Measurements from ENCODE around the gene STK26. TPM values are rescaled to one million over a fixed set of nuclear protein-coding genes. Genes with fewer than 3 reads are reported as not detected.
"Not testable (repeated sequence)": the region's sequence is repeated elsewhere in the genome, so short reads cannot be mapped to it uniquely, and the experiment has no call there.

The STK26 gene
- total RNA-seq, 1 donor from 2014 or later = 0.33 TPM

DNA sequence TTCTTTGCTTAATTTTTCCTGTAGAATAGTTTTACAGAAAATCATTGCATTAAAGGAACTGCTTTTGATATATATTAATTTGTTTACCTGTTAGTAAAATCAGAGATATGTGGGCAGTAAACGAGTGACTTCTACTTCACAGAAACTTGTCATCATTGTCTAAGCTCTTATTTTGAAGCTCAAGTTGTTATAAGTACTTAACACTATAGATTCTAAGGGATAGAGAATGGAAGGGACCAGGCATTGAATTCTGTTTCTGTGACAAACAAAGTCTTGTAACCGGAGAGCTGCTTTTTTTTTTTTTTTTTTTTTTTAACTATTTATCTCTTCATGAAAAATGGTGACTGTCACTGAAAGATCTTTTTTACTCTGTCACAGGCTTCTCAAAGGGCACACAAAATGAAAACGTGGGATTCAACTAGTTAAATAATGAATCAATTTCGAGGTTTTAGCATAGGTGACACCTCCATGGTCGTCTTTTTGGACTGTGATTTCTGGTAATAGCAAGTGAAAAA lies 14.4 kb downstream of the STK26 start:
- no peak for DNase-seq (ENCODE audit: low read depth, low spot score)

DNA sequence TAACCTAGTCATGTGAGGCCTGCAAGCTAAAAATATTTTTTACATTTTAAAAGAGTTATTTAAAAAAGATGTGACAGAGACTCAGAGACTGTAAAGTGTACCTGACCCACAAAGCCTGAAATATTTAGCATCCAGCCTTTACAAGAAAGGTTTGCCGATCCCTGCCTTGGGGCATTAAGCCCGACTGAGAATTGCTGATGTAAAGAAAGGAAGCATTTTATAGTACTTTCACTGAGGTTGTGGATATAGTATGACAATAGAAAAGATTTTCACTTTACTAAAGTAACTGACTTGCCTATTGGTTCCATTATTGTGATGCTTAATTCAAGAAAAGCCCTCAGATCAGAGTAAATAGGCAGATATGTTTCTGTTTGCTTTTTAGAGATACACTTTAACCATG lies 17.0 kb downstream of the STK26 start:
- DNase-seq (ENCODE audit: low read depth, low spot score) = no peak

DNA sequence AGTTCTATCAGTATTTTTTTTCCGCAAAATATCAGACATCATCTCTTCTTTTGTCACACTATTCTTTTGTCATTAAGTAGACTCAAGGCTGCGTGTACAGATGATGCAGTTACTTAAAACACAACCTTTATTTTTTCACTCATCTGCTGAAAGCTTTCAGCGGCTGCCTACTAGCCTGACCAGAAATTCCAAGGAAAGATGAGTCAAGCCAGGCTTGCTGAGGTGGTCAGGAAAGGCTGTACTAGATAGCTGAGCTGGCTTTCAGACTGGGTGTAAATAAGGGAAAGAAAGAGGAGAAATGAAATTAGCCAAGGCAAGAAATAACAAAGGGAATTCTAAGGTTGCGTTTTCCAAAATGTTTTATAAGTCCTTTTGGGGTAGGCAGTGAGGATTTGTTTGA lies 17.9 kb downstream of the STK26 start:
- DNase-seq (ENCODE audit: low read depth, low spot score) = no peak

DNA sequence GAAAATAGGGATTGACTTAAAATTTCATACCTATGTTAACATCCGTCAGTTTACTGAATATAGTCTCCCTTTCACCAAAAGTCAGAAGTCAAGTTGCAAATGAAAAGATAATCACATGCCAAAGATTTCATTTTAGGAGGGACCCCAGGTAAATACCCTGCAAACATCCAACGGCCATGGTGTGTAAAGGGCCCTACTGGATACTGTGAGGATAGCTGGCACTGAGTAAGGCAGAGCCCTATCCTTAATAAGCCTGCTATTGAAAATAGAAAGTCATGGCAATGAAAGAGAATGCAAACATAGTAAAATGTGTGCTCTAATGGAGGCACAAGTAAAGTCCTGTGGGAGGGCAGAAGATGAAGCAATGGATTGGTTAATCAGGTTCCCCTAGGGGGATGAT lies 20.9 kb downstream of the STK26 start:
- DNase-seq (ENCODE audit: low read depth, low spot score) = no peak

DNA sequence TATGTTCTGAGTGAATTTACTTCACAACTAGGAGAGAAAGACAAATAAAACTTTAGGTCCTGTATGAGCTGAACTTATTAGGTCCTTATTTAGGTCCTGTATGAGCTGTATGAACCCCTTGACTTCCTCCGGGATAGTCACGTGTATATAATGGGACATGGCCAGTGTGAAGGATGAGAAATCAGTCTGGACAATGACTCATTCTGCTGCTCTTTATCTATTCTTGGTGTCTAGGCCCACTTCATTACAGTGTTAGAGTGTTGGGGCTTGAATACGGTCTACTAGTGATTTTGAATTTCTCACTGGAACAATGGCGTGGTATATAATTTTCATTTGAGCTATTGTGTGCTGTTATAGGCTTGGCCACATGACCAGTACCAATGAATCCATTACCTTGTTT lies 21.9 kb downstream of the STK26 start:
- DNase-seq (ENCODE audit: low read depth, low spot score) = no peak

DNA sequence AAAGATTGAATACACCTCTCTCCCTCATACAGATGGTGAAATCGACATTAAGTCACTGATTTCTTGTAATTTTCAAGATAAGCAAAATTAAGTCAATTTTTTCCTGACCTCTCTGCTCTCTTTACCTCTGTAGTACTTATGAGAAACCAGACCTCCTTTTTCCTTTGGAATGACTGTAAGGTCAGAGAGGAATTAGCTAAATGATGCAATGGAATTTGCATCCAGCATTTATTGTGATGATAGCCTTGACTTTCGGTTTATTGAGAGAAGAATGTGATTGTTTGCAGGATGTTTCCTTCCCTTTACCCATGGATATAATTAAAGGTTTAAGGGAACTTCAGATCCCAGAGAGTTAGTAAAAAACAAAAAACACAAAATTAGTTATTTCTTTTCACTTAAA lies 22.4 kb downstream of the STK26 start:
- no peak for DNase-seq (ENCODE audit: low read depth, low spot score)

DNA sequence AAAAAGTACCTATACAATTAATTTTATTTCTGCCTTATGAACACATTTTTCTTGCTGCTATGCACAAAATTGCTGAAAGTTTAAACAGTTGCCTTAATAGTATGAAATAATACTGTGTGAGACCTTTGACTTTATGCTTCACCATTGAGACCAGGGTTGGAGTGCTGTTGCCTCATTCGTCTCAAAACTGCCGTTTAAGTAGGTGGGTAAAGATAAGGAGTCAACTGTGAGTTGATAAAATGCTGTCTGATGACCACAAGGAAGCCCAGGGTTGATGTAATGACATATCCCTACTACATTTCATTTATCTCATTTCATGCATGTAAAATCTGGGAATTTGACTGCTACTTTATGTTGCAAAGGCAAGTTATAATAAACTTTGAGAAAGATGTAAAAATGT lies 23.4 kb downstream of the STK26 start:
- DNase-seq (ENCODE audit: low read depth, low spot score) = no peak

DNA sequence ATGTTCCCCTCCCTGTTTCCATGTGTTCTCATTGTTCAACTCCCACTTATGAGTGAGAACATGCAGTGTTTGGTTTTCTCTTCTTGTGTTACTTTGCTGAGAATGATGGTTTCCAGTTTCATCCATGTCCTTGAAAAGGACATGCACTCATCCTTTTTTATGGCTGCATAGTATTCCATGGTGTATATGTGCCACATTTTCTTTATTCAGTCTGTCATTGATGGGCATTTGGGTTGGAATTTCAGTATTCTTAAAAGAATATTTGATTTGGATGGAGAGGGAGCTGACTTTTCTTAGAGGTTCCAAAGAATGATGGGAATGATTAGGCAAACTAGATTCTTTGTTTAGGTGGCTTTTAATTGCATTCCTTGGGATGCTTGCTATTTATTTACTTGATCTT lies 28.7 kb downstream of the STK26 start:
- DNase-seq (ENCODE audit: low read depth, low spot score) = not testable (repeated sequence)

DNA sequence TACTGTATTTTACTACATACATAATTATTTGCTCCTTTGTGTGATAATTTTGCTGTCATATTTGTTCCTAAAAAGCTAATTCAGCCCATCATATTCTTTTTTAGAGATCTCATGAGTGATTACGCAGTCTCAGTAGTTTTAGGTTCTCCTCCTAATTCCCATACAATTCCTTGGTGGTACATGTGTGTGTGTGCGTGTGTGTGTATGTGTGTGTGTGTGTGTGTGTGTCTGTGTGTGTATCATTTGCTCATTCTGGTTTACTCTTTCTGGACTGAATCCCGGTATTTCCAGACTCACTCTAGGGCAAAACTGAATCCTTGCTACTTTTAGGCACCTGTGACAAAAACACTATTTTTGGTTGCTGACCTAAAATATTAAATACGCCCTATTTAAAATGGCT lies 34.9 kb downstream of the STK26 start:
- no peak for DNase-seq (ENCODE audit: low read depth, low spot score)

DNA sequence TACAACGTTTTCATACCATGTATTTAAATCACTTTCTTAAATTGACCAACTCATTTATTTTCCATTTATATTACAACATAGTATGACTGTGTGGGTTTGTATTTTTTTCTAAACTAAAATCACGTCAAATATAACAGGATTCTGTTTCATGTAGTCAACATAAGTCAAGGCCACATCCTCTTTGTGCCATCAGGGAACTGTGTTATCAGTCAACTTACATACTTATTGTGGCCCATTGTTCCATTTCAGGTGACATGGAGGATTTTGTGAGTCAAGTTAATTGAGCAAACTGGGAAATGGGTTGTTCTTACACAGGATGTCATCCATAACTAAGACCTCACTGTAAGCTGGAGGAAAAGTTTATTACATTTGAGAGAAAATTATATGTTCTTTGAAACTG lies 35.9 kb downstream of the STK26 start:
- DNase-seq (ENCODE audit: low read depth, low spot score) = no peak

DNA sequence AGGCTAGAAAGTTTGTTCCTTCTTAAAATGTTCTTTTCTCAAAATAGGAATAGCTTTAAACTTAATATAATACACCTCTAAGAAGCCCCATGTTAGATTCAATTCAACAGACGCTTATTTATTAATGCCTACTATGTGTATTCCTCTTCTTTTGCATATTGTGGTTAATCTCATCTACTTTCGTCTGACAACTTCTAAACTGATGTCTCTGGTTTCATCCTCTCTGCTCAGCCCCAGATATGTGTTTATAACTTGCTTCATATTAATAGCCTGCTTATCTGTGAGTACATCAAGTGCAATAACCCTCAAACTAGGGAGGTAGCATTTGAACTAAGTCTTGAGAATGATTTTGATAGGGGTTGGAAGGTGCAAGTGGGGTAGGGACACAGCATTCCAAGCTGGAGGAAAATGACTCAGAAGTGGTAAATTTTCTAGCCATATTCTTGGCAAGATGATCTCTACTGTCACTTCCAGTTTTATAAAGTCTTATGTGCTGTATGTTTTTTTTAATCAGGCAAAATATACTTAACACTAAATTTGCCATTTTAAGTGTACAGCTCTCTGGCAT lies 37.0 kb downstream of the STK26 start:
- DNase-seq (ENCODE audit: low read depth, low spot score) = no peak

DNA sequence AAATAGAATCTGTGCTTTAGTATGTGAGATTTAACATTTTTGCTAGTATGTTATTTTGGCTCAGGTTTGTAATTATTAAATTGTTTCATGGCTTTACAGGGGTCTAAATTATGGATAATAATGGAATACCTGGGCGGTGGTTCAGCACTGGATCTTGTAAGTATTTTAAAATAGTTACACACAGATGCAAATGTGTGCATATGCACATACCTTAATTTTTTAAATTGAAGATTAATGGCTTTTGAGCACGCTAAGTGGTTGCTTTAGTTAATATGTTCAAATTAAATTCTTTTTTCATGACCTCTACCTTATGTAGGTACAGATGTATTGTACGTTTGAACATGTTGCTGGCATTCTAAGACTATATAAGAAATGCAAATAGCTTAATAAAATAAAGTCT lies 40.2 kb downstream of the STK26 start:
- DNase-seq (ENCODE audit: low read depth, low spot score) = no peak

DNA sequence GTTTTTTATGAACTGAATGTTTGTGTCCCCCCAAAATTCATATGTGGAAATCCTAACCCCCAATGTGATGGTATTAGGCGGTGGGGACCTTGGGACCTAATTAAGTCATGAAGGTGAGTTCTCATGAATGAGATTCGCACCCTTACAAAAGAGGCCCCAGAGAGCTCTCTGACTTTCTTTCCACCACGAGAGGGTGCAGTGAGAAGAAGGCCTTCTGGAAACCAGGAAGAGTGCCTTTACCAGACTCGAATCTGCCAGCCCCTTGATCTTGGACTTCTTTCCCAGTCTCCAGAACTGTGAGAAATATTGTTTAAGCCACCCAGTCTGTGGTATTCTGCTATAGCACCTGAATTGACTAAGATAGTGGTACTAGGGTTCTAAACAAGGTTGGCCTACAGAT lies 40.8 kb downstream of the STK26 start:
- no peak for DNase-seq (ENCODE audit: low read depth, low spot score)

DNA sequence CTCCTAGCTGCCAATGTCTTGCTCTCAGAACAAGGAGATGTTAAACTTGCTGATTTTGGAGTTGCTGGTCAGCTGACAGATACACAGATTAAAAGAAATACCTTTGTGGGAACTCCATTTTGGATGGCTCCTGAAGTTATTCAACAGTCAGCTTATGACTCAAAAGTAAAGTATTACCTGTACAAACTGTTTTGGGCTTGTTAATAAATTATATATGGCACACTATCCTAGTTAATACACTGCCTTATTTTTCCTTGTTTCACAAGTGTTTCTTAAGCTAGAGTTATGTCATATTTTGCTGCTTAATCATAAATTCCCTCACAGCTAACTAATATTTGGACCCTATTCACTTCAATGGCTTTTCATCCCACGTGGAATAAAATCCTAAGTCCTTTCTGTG lies 45.3 kb downstream of the STK26 start:
- no peak for DNase-seq (ENCODE audit: low read depth, low spot score)

DNA sequence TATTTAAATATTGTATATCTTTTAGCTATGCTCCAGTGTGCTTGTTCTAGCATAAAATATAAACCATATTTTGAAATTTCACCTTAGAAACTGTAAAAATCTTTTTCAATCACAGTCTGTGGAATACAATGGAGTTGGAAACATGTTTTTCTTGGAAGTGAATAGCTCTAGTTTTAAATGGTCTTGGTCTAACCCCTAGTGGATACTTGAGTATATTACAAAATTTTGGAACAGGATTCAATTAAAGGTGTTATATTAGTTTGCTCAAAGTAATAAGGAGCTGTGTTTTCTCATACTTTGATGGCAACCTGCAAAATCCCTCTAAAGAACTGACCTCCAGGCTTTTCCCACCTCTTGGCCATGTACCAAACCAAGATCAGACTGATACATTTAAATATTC lies 48.2 kb downstream of the STK26 start:
- DNase-seq (ENCODE audit: low read depth, low spot score) = no peak

DNA sequence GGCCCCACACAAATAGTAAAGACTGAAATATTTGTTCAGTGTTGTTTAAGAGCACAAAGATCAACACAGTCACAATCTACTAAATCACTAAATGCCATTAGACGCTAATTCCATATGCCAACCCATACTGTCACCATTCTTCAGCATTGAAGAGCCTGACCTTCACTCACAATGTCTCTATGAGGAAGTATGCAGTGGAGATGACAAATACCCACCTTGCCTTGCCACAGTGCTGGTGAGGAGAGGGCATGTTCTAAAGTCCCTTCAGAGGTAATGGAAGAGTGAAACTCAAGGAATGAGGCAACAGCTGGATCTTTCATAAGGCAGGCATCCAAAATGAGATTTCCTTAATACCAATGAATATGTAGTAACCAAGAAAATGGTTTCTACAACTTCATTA lies 54.3 kb downstream of the STK26 start:
- no peak for DNase-seq (ENCODE audit: low read depth, low spot score)

DNA sequence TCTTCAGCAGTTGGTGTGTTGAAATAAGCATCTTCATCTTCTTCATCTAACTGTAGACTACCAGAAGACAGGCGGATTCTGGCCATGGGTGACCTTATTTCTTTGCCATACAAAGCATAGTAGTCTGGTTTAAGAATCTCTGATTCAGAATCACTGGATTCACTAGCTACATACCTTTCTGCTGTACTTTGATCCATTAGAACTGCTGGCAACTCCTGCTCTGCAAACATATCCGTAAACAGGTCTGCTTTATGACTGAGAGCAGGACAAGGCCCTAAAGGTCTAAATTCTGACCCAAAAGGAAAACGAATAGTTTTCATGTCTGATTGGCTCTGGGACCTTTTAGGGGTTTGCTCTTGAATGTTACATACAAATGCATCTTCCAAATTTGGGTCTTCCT lies 54.8 kb downstream of the STK26 start:
- no peak for DNase-seq (ENCODE audit: low read depth, low spot score)

DNA sequence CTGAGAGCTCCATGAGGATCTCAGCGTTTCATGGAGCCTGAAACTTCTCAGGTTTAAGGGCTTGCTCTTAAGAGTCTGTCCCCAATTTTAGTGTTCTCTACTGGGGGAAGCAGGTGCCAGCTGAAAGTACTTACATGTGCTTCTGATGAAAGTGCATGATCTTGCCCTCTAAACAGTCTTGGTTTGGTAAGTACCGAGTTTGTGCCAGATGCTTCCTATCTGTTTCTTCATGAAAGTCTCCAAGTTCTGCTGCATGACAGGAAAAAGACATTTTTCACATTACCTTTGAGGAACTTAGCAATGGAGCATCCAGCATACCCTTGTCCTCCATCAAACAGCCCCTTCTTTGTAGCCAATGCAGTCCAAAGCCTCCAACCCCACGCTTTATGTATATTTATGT lies 62.7 kb downstream of the STK26 start:
- DNase-seq (ENCODE audit: low read depth, low spot score) = no peak

DNA sequence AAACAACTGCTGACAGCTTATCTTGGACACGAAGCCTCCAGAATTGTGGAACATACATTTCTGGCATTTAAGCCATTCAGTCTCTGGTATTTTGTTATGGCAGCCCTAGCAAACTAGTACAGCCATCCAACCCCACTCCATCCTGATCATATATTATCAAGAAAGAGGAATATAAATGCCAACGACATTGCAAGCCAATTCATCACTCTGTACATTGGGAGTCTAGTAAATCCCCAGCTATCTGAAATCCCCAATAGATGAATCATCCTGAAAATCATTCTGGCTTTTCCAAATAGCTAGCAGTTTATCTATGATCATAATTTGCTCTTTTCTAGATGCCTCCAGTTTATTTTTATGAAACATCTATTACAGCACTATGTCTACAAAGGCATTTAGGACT lies 63.6 kb downstream of the STK26 start:
- DNase-seq (ENCODE audit: low read depth, low spot score) = no peak

DNA sequence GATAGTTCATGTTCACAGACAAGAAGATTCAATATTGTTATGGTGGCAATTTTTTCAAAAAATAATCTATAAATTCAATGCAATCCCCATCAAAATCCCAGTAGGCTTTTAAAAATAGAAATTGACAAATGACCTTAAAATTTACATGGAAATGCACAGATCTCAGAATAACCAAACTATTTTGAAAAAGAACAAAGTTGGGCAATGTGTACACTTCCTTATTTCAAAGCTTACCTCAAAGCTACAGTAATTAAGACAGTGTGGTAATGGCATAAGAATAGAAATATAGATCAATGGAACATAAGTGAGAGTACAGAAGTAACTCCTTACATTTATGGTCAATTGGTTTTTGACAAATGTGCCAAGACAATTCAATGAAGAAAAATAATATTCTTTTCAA lies 65.8 kb downstream of the STK26 start:
- no peak for DNase-seq (ENCODE audit: low read depth, low spot score)

DNA sequence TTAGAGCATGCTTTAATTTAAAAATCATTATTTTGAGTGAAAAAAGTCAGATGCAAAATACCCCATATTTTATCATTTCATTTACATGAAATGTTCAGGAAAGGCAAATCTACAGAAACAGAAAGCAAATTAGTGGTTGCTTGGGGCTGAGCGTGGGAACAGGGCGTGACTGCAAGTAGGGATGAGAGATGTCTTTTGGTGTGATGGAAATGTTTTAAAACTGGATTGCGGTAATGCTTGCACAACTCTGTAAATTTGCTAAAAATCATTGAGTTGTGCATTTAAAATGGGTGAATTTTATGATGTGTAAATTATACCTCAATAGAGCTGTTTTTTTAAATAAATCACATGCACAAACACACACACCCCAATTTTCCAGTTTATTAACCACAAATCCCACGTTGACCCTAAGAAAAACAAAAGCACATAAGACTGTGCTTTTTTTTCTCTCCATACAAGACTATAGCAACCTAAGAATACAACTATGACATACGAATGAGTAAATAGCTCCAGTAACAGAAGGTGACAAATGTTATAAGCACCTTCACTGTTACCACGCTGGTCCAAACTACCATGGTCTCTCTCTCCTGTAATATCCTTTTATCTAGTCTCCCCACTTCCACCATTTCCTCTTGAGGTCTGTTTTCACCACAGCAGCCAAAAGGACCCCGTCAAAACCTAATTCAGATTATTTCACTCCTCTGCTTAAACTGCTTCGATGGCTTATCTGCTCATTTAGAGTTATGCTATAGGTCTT lies 67.5 kb downstream of the STK26 start:
- no peak for DNase-seq (ENCODE audit: low read depth, low spot score)

DNA sequence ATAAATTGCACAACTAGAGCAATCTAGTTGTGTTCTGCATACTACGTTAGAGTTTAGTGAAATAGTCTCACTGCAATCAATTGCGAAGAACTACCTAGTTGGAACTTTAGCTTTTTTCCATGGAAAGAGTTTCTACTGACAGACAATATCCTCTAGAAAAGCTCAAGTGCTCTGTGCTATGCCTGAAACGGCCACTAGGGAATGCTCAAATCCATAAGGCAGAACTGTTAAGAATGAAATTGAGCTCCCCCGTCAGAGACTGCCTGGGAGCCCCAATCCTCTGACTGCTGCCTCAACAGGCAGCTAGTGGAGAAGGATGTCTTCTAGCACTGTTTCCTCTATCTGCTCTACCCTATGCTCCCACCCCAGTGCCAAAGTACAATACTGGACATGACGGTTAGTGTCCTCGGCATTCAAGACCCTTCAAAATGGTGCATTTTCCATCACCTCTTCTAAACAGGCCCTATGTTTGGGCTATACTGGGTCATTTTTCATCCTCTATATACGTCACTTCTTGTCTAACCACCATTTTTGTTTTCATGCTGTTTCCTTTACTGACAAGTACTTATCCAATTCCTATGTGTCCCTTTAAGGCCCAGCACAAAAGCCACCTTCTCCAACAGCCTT lies 69.5 kb downstream of the STK26 start:
- DNase-seq (ENCODE audit: low read depth, low spot score) = peak; percentile 27
